SK-N-SH treated with all-trans-retinoic acid at 6 μM for 48 hours (cell line): ENCODE data around the gene IL3RA.
"Not testable (repeated sequence)": the region's sequence is repeated elsewhere in the genome, so short reads cannot be mapped to it uniquely, and the experiment has no call there.

Experiments used
- ATAC-seq: fragments of 200-7000 bp; cut with Tn5 transposase; 3 replicates; pipeline ENCODE4 v1.9.1; 2020; ENCODE audit warnings: mild to moderate bottlenecking, moderate library complexity
- ARNTL ChIP-seq: fragments of 450-650 bp; formaldehyde crosslinking; IDR thresholded peaks from 2 replicates; pipeline ENCODE4 v1.5.0; 2020; ENCODE audit warnings: low read depth, mild to moderate bottlenecking, moderate library complexity, borderline replicate concordance
- BACH2 ChIP-seq: fragments of 250-450 bp; sonication (Bioruptor Pico); IDR thresholded peaks from 2 replicates; pipeline ENCODE4 v1.9.0; 2021; ENCODE audit warnings: mild to moderate bottlenecking, borderline replicate concordance
- CSDC2 ChIP-seq: fragments of 250-450 bp; sonication (Bioruptor Pico); IDR thresholded peaks from 2 replicates; pipeline ENCODE4 v1.5.0; 2020; ENCODE audit warnings: mild to moderate bottlenecking, moderate library complexity
- GLIS3 ChIP-seq: fragments of 250-450 bp; sonication (Bioruptor Pico); IDR thresholded peaks from 2 replicates; pipeline ENCODE4 v1.5.0; 2020; ENCODE audit warnings: mild to moderate bottlenecking, moderate library complexity
- ISL1 ChIP-seq: fragments of 250-450 bp; sonication (Bioruptor Pico); IDR thresholded peaks from 2 replicates; pipeline ENCODE4 v2.1.2; 2022; ENCODE audit warnings: mild to moderate bottlenecking, moderate library complexity
- OSR1 ChIP-seq: fragments of 250-450 bp; sonication (Bioruptor Pico); IDR thresholded peaks from 2 replicates; pipeline ENCODE4 v1.8.0; 2022; ENCODE audit warnings: moderate library complexity, mild to moderate bottlenecking, inconsistent platforms
- PATZ1 ChIP-seq: fragments of 250-450 bp; sonication (Bioruptor Pico); IDR thresholded peaks from 2 replicates; pipeline ENCODE4 v1.8.0; 2020; ENCODE audit warnings: mild to moderate bottlenecking, moderate library complexity, borderline replicate concordance
- RARB ChIP-seq: fragments of 250-450 bp; sonication (Bioruptor Pico); IDR thresholded peaks from 2 replicates; pipeline ENCODE4 v1.8.0; 2021; ENCODE audit warnings: mild to moderate bottlenecking, moderate library complexity
- SNAI2 ChIP-seq: fragments of 250-450 bp; sonication (Bioruptor Pico); IDR thresholded peaks from 2 replicates; pipeline ENCODE4 v1.5.0; 2020; ENCODE audit warnings: mild to moderate bottlenecking, moderate library complexity
- TOX ChIP-seq: fragments of 250-450 bp; sonication (Bioruptor Pico); IDR thresholded peaks from 2 replicates; pipeline ENCODE4 v1.8.0; 2021; ENCODE audit warnings: mild to moderate bottlenecking, moderate library complexity, borderline replicate concordance
- TSHZ2 ChIP-seq: fragments of 250-450 bp; sonication (Bioruptor Pico); IDR thresholded peaks from 2 replicates; pipeline ENCODE4 v1.5.0; 2020; ENCODE audit warnings: mild to moderate bottlenecking, moderate library complexity
- ZC3H10 ChIP-seq: fragments of 250-450 bp; sonication (Bioruptor Pico); IDR thresholded peaks from 2 replicates; pipeline ENCODE4 v1.5.1; 2021; ENCODE audit warnings: mild to moderate bottlenecking, moderate library complexity
- ZFP3 ChIP-seq: fragments of 250-450 bp; sonication (Bioruptor Pico); IDR thresholded peaks from 2 replicates; pipeline ENCODE4 v1.5.0; 2020; ENCODE audit warnings: mild to moderate bottlenecking, moderate library complexity
- ZNF565 ChIP-seq: fragments of 450-650 bp; formaldehyde crosslinking; conservative IDR thresholded peaks from 2 replicates; pipeline ENCODE4 v1.5.0; 2020; ENCODE audit warnings: low read depth, mild to moderate bottlenecking, moderate library complexity
- ZNF70 ChIP-seq: fragments of 450-650 bp; formaldehyde crosslinking; IDR thresholded peaks from 2 replicates; pipeline ENCODE4 v1.5.0; 2020; ENCODE audit warnings: mild to moderate bottlenecking, moderate library complexity
- ZNF8 ChIP-seq: fragments of 450-650 bp; formaldehyde crosslinking; IDR thresholded peaks from 2 replicates; pipeline ENCODE4 v1.5.0; 2020; ENCODE audit warnings: mild to moderate bottlenecking, moderate library complexity

Gene IL3RA

GRCh38 chrX:1325515-1326116 lies 11.0 kb upstream of the IL3RA start:
- ATAC-seq: no peak

GRCh38 chrX:1327651-1328304 lies 8.8 kb upstream of the IL3RA start:
- no peak for ATAC-seq
- no peak for TF ChIP-seq GLIS3 (CRISPR knock-in tag)
- no peak for TF ChIP-seq PATZ1 (CRISPR knock-in tag)
- no peak for TF ChIP-seq ZFP3 (CRISPR knock-in tag)
- TF ChIP-seq OSR1 (CRISPR knock-in tag): no peak
- no peak for TF ChIP-seq ZNF565 (CRISPR knock-in tag)
- TF ChIP-seq RARB: no peak
- TF ChIP-seq CSDC2: no peak

More at GRCh38 chrX:1325515-1326116, 11.0 kb upstream of the IL3RA start:
- TF ChIP-seq ISL1 (CRISPR knock-in tag) (no peak), ZNF565 (CRISPR knock-in tag) (no peak)

GRCh38 chrX:1330605-1331004 lies 6.0 kb upstream of the IL3RA start:
- TF ChIP-seq SNAI2 (CRISPR knock-in tag) (no peak), PATZ1 (CRISPR knock-in tag) (no peak)
- TF ChIP-seq, all 23 proteins: peak for 0
- no peak for ATAC-seq

GRCh38 chrX:1332433-1332832 lies 4.2 kb upstream of the IL3RA start:
- not testable (repeated sequence) for ATAC-seq

- TF ChIP-seq PATZ1 (CRISPR knock-in tag) (no peak), ZNF8 (CRISPR knock-in tag) (no peak), BACH2 (no peak), SNAI2 (CRISPR knock-in tag) (no peak), ZNF70 (CRISPR knock-in tag) (no peak), TSHZ2 (no peak), ZFP3 (CRISPR knock-in tag) (no peak), OSR1 (CRISPR knock-in tag) (no peak), CSDC2 (no peak), ZC3H10 (CRISPR knock-in tag) (no peak), ZNF565 (CRISPR knock-in tag) (no peak), ARNTL (CRISPR knock-in tag) (no peak), TOX (CRISPR knock-in tag) (no peak)
- TF ChIP-seq, all 23 proteins: peak for 0
- ATAC-seq: no peak
Measured at GRCh38 chrX:1334854-1335253, 1.7 kb upstream of the IL3RA start.
